CD8-positive, alpha-beta memory T cell (primary cell): ENCODE data around the gene PDE6D. TPM values are rescaled to one million over a fixed set of nuclear protein-coding genes. Genes with fewer than 3 reads are reported as not detected.

ENCODE experiments used
- CTCF ChIA-PET: fragments of 350-600 bp; sonication (Branson Sonifier 250); formaldehyde crosslinking; loops from one replicate; lab custom pipeline; 2021; ENCODE audit warnings: antibody characterized with exemption; lab: Charles Lee
- POLR2A ChIA-PET: fragments of 350-600 bp; sonication (Branson Sonifier 250); formaldehyde crosslinking; loops from one replicate; lab custom pipeline; 2021; ENCODE audit warnings: antibody characterized with exemption; lab: Charles Lee
- DNase-seq, 5 donors: peaks; one replicate each; pipeline versions ENCODE4 v3.0.0 to v3.0.0-alpha.2; 2020 to 2022; ENCODE audit warnings: mixed read lengths in 1 of 5
- H3K27ac ChIP-seq: one replicate; pipeline ENCODE4 v1.7.0; 2013; ENCODE audit warnings: low read depth, mild to moderate bottlenecking, low read length, moderate library complexity
- H3K27me3 ChIP-seq: 2 replicates; pipeline ENCODE4 v1.7.0; 2013; ENCODE audit warnings: low read length, mild to moderate bottlenecking; ENCODE audit not compliant: insufficient read depth, poor library complexity, severe bottlenecking
- H3K36me3 ChIP-seq: 2 replicates; pipeline ENCODE4 v1.7.0; 2013; ENCODE audit warnings: mild to moderate bottlenecking, low read length, moderate library complexity; ENCODE audit not compliant: insufficient read depth
- H3K4me1 ChIP-seq: 2 replicates; pipeline ENCODE4 v1.7.0; 2013; ENCODE audit warnings: mild to moderate bottlenecking, low read length, moderate library complexity; ENCODE audit not compliant: insufficient read depth
- H3K4me3 ChIP-seq: 2 replicates; pipeline ENCODE4 v1.7.0; 2013; ENCODE audit warnings: mild to moderate bottlenecking, low read length
- H3K9me3 ChIP-seq: 2 replicates; pipeline ENCODE4 v1.7.0; 2013; ENCODE audit warnings: mild to moderate bottlenecking, low read length
- H3K27ac Mint-ChIP-seq, 8 donors: one replicate each; pipeline ENCODE4 v1.8.0; 2020 to 2021; ENCODE audit warnings: mixed read lengths in 8 of 8, mild to moderate bottlenecking in 6 of 8, inconsistent platforms in 3 of 8, moderate library complexity in 3 of 8
- H3K27me3 Mint-ChIP-seq, 2 donors: one replicate each; pipeline ENCODE4 v1.8.0; 2020 to 2021; ENCODE audit warnings: mixed read lengths in 2 of 2, mild to moderate bottlenecking in 1 of 2, moderate library complexity in 1 of 2
- H3K36me3 Mint-ChIP-seq, 3 donors: one replicate each; pipeline ENCODE4 v1.8.0; 2020 to 2021; ENCODE audit warnings: mixed read lengths in 3 of 3, inconsistent platforms in 1 of 3, mild to moderate bottlenecking in 1 of 3
- H3K4me1 Mint-ChIP-seq, 3 donors: one replicate each; pipeline ENCODE4 v1.8.0; 2020 to 2021; ENCODE audit warnings: mixed read lengths in 3 of 3, inconsistent platforms in 1 of 3, mild to moderate bottlenecking in 1 of 3
- H3K4me3 Mint-ChIP-seq, 7 donors: one replicate each; pipeline ENCODE4 v1.8.0; 2020 to 2021; ENCODE audit warnings: mixed read lengths in 7 of 7, mild to moderate bottlenecking in 6 of 7, moderate library complexity in 4 of 7, inconsistent platforms in 2 of 7
- H3K9me3 Mint-ChIP-seq, 5 donors: one replicate each; pipeline ENCODE4 v1.8.0; 2020 to 2022; ENCODE audit warnings: mixed read lengths in 5 of 5, mild to moderate bottlenecking in 3 of 5, moderate library complexity in 2 of 5, inconsistent platforms in 1 of 5
- polyA plus RNA-seq: library from polyadenylated mRNA; unstranded; fragments of 300-500 nt; fragmentation: Illumina TruSeq; gene quantifications from one replicate; pipeline ENCODE4 v1.2.3, GENCODE V29; 2021
- total RNA-seq, 2 experiments: library from RNA; stranded (reverse); gene quantifications; one replicate each; pipeline ENCODE4 v1.2.3, GENCODE V29; 2021

Gene PDE6D
- total and polyA plus RNA-seq, 3 experiments from 2014 or later, result 33.7 to 62.8 (median 35.5) TPM

- Mint-ChIP-seq H3K9me3 (peaks cover 0 to 2% (median 0%) of the 10 kb centered on the region in 5 donors), H3K27ac (peak overlapping the region; percentile 100), H3K4me1 (peaks cover 23 to 41% (median 26%) of the 10 kb centered on the region in 3 donors), H3K27me3 (peaks cover 0 to 16% of the 10 kb centered on the region in 2 donors), H3K36me3 (peaks cover 4 to 37% (median 5%) of the 10 kb centered on the region in 3 donors), H3K4me3 (peak overlapping the region; percentile 91 to 99 (median 98))
- H3K4me1 ChIP-seq, result peaks cover 24% of the 10 kb centered on the region
- H3K27me3 ChIP-seq, result no peaks in the 10 kb centered on the region
- H3K4me3 ChIP-seq, result peak overlapping the region; percentile 86
- H3K9me3 ChIP-seq, result no peaks in the 10 kb centered on the region
- peak; percentile 95 to 98 (median 97) for DNase-seq
- peaks cover 9% of the 10 kb centered on the region for H3K36me3 ChIP-seq
- ChIA-PET CTCF (interaction anchor here (0.7 to 9.2 kb wide), 18 partner anchors 8 to 243 kb away, joined by 3 to 88 read pairs (median 6); partner anchors contain the start of gene NCL), POLR2A (interaction anchor here (1.0 to 4.4 kb wide), 8 partner anchors 8 to 844 kb away, joined by 4 to 48 read pairs (median 6); partner anchors contain the start of genes EIF4E2, NCL and TIGD1)
- H3K27ac ChIP-seq, result peak overlapping the region; percentile 99
These were observed 74.1 kb downstream of the PDE6D start for GRCh38 chr2:231706731-231707624.

GRCh38 chr2:231704017-231704416 lies 77.1 kb downstream of the PDE6D start:
- Histone ChIP-seq H3K36me3 (no peaks in the 10 kb centered on the region), H3K27ac (no peak overlapping the region), H3K9me3 (no peaks in the 10 kb centered on the region), H3K4me1 (peaks cover 13% of the 10 kb centered on the region), H3K27me3 (no peaks in the 10 kb centered on the region), H3K4me3 (no peak overlapping the region)
- no peak for DNase-seq
- H3K36me3 Mint-ChIP-seq, result peaks cover 0 to 19% (median 0%) of the 10 kb centered on the region in 3 donors
- peaks cover 12 to 31% (median 15%) of the 10 kb centered on the region in 3 donors for H3K4me1 Mint-ChIP-seq
- peak overlapping the region in 4 of 7 donors; percentile 16 to 81 (median 30) for H3K4me3 Mint-ChIP-seq
- POLR2A ChIA-PET, result interaction anchor here (0.6 kb wide), 1 partner anchor 43 kb away, joined by 3 read pairs; no protein-coding TSS in a partner anchor
- CTCF ChIA-PET, result interaction anchor here (0.6 to 9.2 kb wide), 7 partner anchors 8 to 93 kb away, joined by 3 to 88 read pairs (median 4); no protein-coding TSS in a partner anchor
- H3K9me3 Mint-ChIP-seq, result peaks cover 0 to 2% (median 0%) of the 10 kb centered on the region in 5 donors
- H3K27me3 Mint-ChIP-seq, result peaks cover 0 to 4% of the 10 kb centered on the region in 2 donors
- H3K27ac Mint-ChIP-seq, result peak overlapping the region in 6 of 8 donors; percentile 17 to 74 (median 68)

- CTCF ChIA-PET, result interaction anchor here (1.1 to 9.2 kb wide), 5 partner anchors 8 to 24 kb away, joined by 3 to 71 read pairs (median 6); no protein-coding TSS in a partner anchor
- Mint-ChIP-seq H3K27ac (peak overlapping the region in 3 of 8 donors; percentile 47 to 60 (median 57)), H3K9me3 (no peaks in the 10 kb centered on the region), H3K4me3 (no peak overlapping the region), H3K36me3 (peaks cover 0 to 6% (median 0%) of the 10 kb centered on the region in 3 donors), H3K27me3 (peaks cover 0 to 1% of the 10 kb centered on the region in 2 donors), H3K4me1 (peaks cover 11 to 21% (median 12%) of the 10 kb centered on the region in 3 donors)
- H3K4me1 ChIP-seq, result peaks cover 13% of the 10 kb centered on the region
- H3K9me3 ChIP-seq, result no peaks in the 10 kb centered on the region
- H3K27ac ChIP-seq, result no peak overlapping the region
- H3K36me3 ChIP-seq, result no peaks in the 10 kb centered on the region
- no peaks in the 10 kb centered on the region for H3K27me3 ChIP-seq
- no peak for DNase-seq
- no peak overlapping the region for H3K4me3 ChIP-seq
- POLR2A ChIA-PET, result no interaction called here
These were observed 79.4 kb downstream of the PDE6D start for GRCh38 chr2:231701456-231702373.

GRCh38 chr2:231699006-231699405 lies 82.1 kb downstream of the PDE6D start:
- Histone ChIP-seq H3K36me3 (no peaks in the 10 kb centered on the region), H3K27ac (no peak overlapping the region), H3K4me3 (no peak overlapping the region), H3K27me3 (no peaks in the 10 kb centered on the region), H3K4me1 (no peaks in the 10 kb centered on the region), H3K9me3 (no peaks in the 10 kb centered on the region)
- Mint-ChIP-seq H3K4me1 (peaks cover 0 to 4% (median 0%) of the 10 kb centered on the region in 3 donors), H3K9me3 (no peaks in the 10 kb centered on the region), H3K27me3 (peaks cover 0 to 1% of the 10 kb centered on the region in 2 donors), H3K27ac (no peak overlapping the region), H3K4me3 (no peak overlapping the region), H3K36me3 (no peaks in the 10 kb centered on the region)
- DNase-seq, result no peak
- CTCF ChIA-PET, result interaction anchor here (1.2 to 9.2 kb wide), 2 partner anchors 16 to 32 kb away, joined by 3 to 71 read pairs; no protein-coding TSS in a partner anchor
- POLR2A ChIA-PET, result interaction anchor here (1.3 kb wide), 1 partner anchor 21 kb away, joined by 4 read pairs; no protein-coding TSS in a partner anchor

GRCh38 chr2:231696004-231696367 lies 85.1 kb downstream of the PDE6D start:
- Mint-ChIP-seq H3K27me3 (peaks cover 0 to 2% of the 10 kb centered on the region in 2 donors), H3K27ac (no peak overlapping the region), H3K4me3 (no peak overlapping the region), H3K9me3 (no peaks in the 10 kb centered on the region), H3K36me3 (no peaks in the 10 kb centered on the region), H3K4me1 (no peaks in the 10 kb centered on the region)
- CTCF ChIA-PET, result interaction anchor here (1.1 to 5.8 kb wide), 3 partner anchors 9 to 18 kb away, joined by 5 to 47 read pairs (median 10); no protein-coding TSS in a partner anchor
- no peaks in the 10 kb centered on the region for H3K4me1 ChIP-seq
- no peak overlapping the region for H3K27ac ChIP-seq
- H3K27me3 ChIP-seq, result no peaks in the 10 kb centered on the region
- no peaks in the 10 kb centered on the region for H3K36me3 ChIP-seq
- POLR2A ChIA-PET, result no interaction called here
- no peak overlapping the region for H3K4me3 ChIP-seq
- H3K9me3 ChIP-seq, result no peaks in the 10 kb centered on the region
- no peak for DNase-seq

- CTCF ChIA-PET, result interaction anchor here (1.1 to 5.8 kb wide), 5 partner anchors 10 to 20 kb away, joined by 4 to 47 read pairs (median 4); no protein-coding TSS in a partner anchor
- Mint-ChIP-seq H3K4me3 (no peak overlapping the region), H3K27ac (no peak overlapping the region), H3K27me3 (peaks cover 0 to 2% of the 10 kb centered on the region in 2 donors), H3K4me1 (no peaks in the 10 kb centered on the region), H3K36me3 (no peaks in the 10 kb centered on the region), H3K9me3 (no peaks in the 10 kb centered on the region)
- POLR2A ChIA-PET, result no interaction called here
- no peak for DNase-seq
- Histone ChIP-seq H3K9me3 (no peaks in the 10 kb centered on the region), H3K4me3 (no peak overlapping the region), H3K36me3 (no peaks in the 10 kb centered on the region), H3K4me1 (no peaks in the 10 kb centered on the region), H3K27ac (no peak overlapping the region), H3K27me3 (no peaks in the 10 kb centered on the region)
These were observed 87.1 kb downstream of the PDE6D start for GRCh38 chr2:231693956-231694355.

GRCh38 chr2:231692847-231693246 lies 88.2 kb downstream of the PDE6D start:
- Histone ChIP-seq H3K9me3 (no peaks in the 10 kb centered on the region), H3K4me3 (no peak overlapping the region), H3K27me3 (no peaks in the 10 kb centered on the region), H3K27ac (no peak overlapping the region), H3K4me1 (no peaks in the 10 kb centered on the region), H3K36me3 (no peaks in the 10 kb centered on the region)
- DNase-seq, result no peak
- ChIA-PET POLR2A (no interaction called here), CTCF (interaction anchor here (0.8 to 5.8 kb wide), 7 partner anchors 11 to 39 kb away, joined by 3 to 47 read pairs (median 4); no protein-coding TSS in a partner anchor)
- no peak overlapping the region for H3K27ac Mint-ChIP-seq
- H3K36me3 Mint-ChIP-seq, result no peaks in the 10 kb centered on the region
- no peaks in the 10 kb centered on the region for H3K9me3 Mint-ChIP-seq
- peaks cover 0 to 2% of the 10 kb centered on the region in 2 donors for H3K27me3 Mint-ChIP-seq
- H3K4me1 Mint-ChIP-seq, result no peaks in the 10 kb centered on the region
- H3K4me3 Mint-ChIP-seq, result no peak overlapping the region
